ENCODE data around the gene AGAP1. TPM values are rescaled to one million over a fixed set of nuclear protein-coding genes. Genes with fewer than 3 reads are reported as not detected.

The AGAP1 gene
- total RNA-seq, 2 experiments from 2014 or later = 0.95 to 1.1 TPM

DNA sequence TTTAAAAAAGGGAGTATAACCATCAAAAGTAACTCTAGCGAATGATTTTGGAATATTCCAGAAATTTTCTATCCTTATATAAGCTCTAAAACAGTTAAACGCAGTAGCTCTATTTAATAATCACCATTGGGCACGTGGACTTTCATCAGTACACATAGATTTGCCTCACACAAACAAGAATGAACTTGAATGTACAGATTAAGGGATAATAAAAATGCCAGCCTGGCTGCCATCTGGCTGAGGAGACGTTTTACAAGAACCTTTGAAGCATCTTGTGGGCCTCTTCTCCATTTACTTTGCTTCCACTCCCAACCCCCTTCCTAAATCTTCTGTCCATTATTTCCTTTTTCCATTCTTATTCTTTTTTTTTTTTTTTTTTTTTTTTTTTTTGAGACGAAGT, 47.2 kb downstream of the AGAP1 start:
- Mint-ChIP-seq H3K4me3 (no peak overlapping the region), H3K9me3 (no peaks in the 10 kb centered on the region), H3K36me3 (ENCODE audit: low read depth) (no peaks in the 10 kb centered on the region), H3K4me1 (ENCODE audit: low read depth) (no peaks in the 10 kb centered on the region), H3K27me3 (ENCODE audit: low read depth) (peaks cover 10% of the 10 kb centered on the region), H3K27ac (no peak overlapping the region)
- intact Hi-C loops (cut with micrococcal nuclease) = no loop called here
- no peak for DNase-seq
- CTCF ChIA-PET = no interaction called here

DNA sequence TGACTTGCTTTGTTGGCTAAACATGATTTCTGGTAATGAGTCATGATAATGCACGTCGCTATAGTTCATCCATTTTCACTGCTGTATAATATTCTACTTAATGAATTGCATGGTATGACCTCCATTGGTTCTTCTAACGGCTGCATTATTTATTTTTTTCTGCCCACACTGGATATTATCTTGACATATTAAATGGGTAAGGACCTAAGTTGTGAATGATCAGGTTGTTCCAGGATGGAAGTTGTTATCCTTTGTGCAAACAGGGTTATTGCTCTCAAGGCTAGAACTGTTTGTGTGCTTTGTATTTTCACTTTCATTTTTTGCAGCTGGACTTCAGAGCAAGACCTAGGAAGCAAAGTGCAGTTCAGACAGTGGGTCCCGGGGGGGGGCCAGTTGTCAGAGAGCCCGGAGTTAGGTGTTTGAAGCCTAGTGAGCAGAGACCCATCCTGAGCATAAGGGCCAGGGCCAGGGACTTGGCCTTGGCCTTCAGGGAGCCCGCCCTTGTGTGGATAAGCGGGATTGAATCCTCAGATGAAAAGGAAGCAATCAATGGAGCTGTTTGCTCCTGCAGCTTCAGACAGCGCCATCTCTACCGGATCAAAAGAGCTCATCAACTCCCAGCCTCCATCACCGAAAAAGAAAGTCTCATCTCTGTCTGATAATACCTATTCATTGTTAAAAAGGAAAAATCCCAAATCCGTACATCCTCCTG, 48.2 kb downstream of the AGAP1 start:
- Mint-ChIP-seq H3K27me3 (ENCODE audit: low read depth) (peaks cover 4% of the 10 kb centered on the region), H3K9me3 (no peaks in the 10 kb centered on the region), H3K36me3 (ENCODE audit: low read depth) (no peaks in the 10 kb centered on the region), H3K4me3 (no peak overlapping the region), H3K4me1 (ENCODE audit: low read depth) (no peaks in the 10 kb centered on the region), H3K27ac (no peak overlapping the region)
- intact Hi-C loops (cut with micrococcal nuclease) = no loop called here
- no peak for DNase-seq
- CTCF ChIA-PET = no interaction called here

DNA sequence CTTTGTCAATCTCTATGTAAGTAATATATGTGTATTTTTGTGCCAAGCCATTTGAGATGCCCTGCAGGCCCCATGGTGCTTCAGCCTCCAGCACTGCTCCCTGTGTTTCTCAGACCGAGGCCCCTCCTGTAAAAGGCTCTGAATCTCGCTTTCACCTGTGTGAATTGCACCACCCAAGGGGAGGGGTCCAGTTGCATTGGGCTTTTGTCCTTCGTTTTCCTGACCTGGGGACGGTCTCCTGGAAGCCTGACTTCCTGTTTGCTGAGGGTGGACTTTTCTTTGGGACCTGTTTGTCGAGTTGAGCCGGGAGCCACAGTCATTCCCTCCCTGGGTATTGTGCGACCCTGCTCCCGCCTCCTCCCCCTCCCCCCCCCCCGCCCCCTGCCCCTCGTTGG, 48.9 kb downstream of the AGAP1 start:
- CTCF ChIA-PET = no interaction called here
- DNase-seq = no peak
- Mint-ChIP-seq H3K4me3 (no peak overlapping the region), H3K9me3 (no peaks in the 10 kb centered on the region), H3K36me3 (ENCODE audit: low read depth) (no peaks in the 10 kb centered on the region), H3K4me1 (ENCODE audit: low read depth) (no peaks in the 10 kb centered on the region), H3K27me3 (ENCODE audit: low read depth) (peaks cover 4% of the 10 kb centered on the region), H3K27ac (no peak overlapping the region)
- intact Hi-C loops (cut with micrococcal nuclease) = no loop called here

DNA sequence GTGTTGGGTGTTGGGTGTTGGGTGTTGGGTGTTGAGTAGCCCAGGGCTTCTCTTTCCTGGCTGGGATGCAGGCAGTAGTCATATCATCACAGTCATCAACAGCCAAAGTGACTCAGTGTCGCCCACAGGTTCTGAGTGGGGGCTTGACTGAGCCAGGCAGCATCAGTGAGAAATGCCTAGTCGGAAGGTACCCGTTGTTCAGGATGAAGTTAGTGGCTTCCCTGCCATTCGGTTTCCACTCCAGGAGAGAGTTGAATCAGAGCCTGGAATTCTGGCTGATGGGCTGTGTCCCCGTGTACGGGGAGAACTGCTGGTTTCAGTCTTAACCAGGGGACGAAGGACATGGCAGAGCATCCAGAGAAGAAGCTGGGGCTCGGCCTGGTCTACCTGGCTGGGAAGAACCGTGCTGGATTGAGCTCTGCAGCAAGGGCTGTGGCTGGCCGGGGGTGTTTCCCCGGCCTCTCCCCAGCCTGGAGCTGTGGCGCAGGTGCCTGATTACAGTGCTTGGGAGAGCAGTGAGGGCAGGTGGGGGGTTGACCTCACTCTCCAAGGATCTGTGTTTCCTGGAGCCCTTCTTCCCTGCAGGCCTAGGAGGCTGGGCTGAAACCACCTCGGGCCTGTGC, 49.4 kb downstream of the AGAP1 start:
- Mint-ChIP-seq H3K27ac (no peak overlapping the region), H3K36me3 (ENCODE audit: low read depth) (no peaks in the 10 kb centered on the region), H3K4me1 (ENCODE audit: low read depth) (no peaks in the 10 kb centered on the region), H3K27me3 (ENCODE audit: low read depth) (peaks cover 4% of the 10 kb centered on the region), H3K4me3 (no peak overlapping the region), H3K9me3 (no peaks in the 10 kb centered on the region)
- DNase-seq = no peak
- CTCF ChIA-PET = no interaction called here
- intact Hi-C loops (cut with micrococcal nuclease) = no loop called here

DNA sequence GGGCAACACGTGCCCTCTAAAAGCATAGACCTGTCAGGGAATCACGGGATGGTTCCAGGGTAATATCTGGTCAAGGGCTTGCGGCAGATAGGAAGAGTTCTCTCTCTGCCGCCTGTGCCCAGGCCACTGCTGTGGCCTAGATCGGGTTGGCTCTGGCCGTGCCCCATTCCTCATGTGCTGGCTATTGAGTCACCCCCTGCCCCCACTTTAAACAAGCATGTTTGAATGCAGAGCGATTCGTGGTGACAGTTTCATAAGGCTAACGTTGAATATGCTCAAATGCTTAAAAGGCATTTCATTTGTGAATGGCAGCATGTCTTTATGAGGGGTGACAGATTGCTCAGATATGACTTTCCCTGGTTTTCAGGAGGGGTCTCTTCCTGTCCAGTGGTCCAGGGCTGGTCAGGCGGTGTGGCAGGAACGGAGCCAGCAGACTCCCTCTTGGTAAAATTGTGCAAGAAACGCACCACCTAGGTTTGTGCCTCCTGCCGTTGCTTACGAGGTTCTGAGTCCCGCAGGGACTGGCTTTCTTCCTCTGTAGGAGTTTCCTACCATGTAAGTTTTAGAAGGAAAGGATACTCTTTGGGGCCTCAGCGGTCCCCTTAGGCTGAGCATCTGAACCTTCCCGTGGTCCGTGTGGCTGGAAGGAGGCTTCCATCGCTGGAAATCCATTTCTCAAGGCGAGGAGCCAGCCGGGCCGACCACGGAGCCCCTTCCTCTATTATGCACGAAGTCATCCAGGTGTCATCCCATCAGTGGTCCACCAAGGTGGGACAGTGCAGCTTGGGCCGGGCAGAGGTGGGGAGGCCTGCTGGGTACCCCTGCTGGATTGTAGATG, 50.2 kb downstream of the AGAP1 start:
- intact Hi-C loops (cut with micrococcal nuclease) = no loop called here

DNA sequence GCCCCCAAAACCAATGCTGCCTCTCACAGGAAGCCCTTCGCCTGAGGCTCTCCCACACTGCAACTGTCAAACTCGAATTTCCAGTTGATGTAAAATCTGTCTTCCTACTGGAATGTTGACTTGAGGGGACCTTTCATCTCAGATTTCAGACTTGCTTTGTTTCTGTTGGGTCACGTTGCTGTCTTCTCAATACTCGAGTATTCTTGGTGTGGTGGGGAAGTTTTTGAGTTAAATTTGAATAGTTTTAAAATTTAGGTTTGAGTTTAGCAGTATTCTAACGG, 50.8 kb downstream of the AGAP1 start:
- H3K4me3 Mint-ChIP-seq = no peak overlapping the region
- no peak overlapping the region for H3K27ac Mint-ChIP-seq
- no peaks in the 10 kb centered on the region for H3K4me1 Mint-ChIP-seq (ENCODE audit: low read depth)
- intact Hi-C loops (cut with micrococcal nuclease) = no loop called here
- CTCF ChIA-PET = no interaction called here
- no peaks in the 10 kb centered on the region for H3K9me3 Mint-ChIP-seq
- H3K27me3 Mint-ChIP-seq (ENCODE audit: low read depth) = peaks cover under 1% of the 10 kb centered on the region
- no peaks in the 10 kb centered on the region for H3K36me3 Mint-ChIP-seq (ENCODE audit: low read depth)
- DNase-seq = no peak

More for the DNA sequence above, 50.2 kb downstream of the AGAP1 start:
- H3K9me3 Mint-ChIP-seq = no peaks in the 10 kb centered on the region
- DNase-seq = no peak
- H3K27me3 Mint-ChIP-seq (ENCODE audit: low read depth) = peaks cover 4% of the 10 kb centered on the region
- no peak overlapping the region for H3K27ac Mint-ChIP-seq
- CTCF ChIA-PET = no interaction called here
- no peaks in the 10 kb centered on the region for H3K4me1 Mint-ChIP-seq (ENCODE audit: low read depth)
- no peaks in the 10 kb centered on the region for H3K36me3 Mint-ChIP-seq (ENCODE audit: low read depth)
- no peak overlapping the region for H3K4me3 Mint-ChIP-seq

DNA sequence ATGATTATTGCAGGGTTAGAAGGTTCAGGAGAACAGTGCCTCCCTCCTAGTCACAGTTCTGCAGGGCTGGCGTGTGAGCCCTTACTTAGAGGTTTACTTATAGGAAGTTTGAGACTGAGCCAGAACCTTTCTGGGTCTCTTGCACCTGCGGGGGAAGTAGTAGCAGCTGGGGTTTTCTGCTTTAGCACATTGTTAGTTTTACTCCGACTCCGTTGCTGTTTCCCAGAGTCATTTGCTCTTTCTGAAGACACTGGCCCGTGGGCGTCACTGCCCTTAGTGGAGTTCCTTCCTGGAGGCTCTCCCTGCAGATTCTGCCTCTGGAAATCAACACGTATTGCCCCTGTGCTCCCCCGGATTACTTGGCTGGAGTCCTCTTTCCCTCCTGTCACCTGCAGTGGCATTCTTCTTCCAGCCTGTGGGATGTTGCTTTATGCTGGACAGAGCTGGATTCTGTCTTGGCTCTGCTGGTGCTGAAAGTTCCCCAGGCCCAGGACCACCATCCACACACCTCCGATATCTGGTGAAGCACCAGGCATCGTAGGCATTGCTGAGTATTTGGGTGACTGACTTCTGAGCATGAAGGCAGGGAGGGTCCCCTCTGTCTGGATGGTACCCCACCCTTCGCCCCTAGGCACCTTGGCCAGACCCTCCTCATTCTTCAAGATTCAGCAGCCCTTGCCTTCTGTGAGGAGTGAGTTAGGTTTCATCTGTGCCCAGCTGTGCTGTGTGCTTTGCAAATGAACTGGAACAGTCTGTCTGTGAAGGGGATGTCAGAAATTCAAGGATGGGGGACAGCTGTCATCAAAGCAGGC, 51.7 kb downstream of the AGAP1 start:
- intact Hi-C loops (cut with micrococcal nuclease) = no loop called here
- H3K9me3 Mint-ChIP-seq = no peaks in the 10 kb centered on the region
- CTCF ChIA-PET = no interaction called here
- H3K27ac Mint-ChIP-seq = no peak overlapping the region
- no peaks in the 10 kb centered on the region for H3K4me1 Mint-ChIP-seq (ENCODE audit: low read depth)
- DNase-seq = no peak
- H3K27me3 Mint-ChIP-seq (ENCODE audit: low read depth) = no peaks in the 10 kb centered on the region
- H3K4me3 Mint-ChIP-seq = no peak overlapping the region
- H3K36me3 Mint-ChIP-seq (ENCODE audit: low read depth) = no peaks in the 10 kb centered on the region

DNA sequence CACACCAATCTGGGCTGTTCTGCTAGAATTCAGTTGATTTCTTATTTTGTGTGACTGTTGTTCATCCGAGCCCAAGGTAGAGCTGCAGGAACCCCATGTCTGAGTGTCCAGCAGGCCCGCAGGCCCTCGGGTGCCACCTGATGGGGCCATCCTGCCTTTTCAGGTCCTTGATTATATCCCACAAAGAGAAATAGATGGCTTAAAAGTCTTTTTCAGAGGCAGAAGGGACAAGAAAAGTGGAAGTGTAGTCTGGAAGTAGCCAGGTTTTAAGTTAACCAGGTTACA, 52.2 kb downstream of the AGAP1 start:
- CTCF ChIA-PET = no interaction called here
- H3K36me3 Mint-ChIP-seq (ENCODE audit: low read depth) = no peaks in the 10 kb centered on the region
- H3K27ac Mint-ChIP-seq = no peak overlapping the region
- intact Hi-C loops (cut with micrococcal nuclease) = no loop called here
- H3K4me3 Mint-ChIP-seq = no peak overlapping the region
- H3K9me3 Mint-ChIP-seq = no peaks in the 10 kb centered on the region
- no peak for DNase-seq
- H3K4me1 Mint-ChIP-seq (ENCODE audit: low read depth) = no peaks in the 10 kb centered on the region
- H3K27me3 Mint-ChIP-seq (ENCODE audit: low read depth) = peaks cover 3% of the 10 kb centered on the region

DNA sequence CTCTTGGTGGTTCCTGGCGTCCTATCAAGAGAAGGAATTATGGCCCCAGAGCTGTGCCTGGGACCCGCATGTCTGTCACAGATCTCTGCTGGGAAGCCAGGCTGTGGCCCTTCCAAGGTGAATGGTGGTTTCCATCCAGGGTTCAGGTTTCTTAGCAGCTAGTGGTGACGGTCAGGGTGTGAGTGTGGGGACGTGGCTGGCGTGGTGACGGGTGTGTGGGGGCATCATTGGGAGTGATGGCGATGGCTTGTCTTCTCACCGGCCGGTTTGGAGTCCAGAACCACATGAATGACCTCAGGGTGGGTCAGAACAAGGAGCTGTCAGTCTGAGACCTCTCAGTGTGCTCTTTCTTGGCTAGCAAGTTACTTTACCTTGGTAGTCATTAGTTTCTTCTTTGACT, 52.6 kb downstream of the AGAP1 start:
- CTCF ChIA-PET = no interaction called here
- H3K27ac Mint-ChIP-seq = no peak overlapping the region
- no peaks in the 10 kb centered on the region for H3K4me1 Mint-ChIP-seq (ENCODE audit: low read depth)
- no peaks in the 10 kb centered on the region for H3K36me3 Mint-ChIP-seq (ENCODE audit: low read depth)
- peaks cover 5% of the 10 kb centered on the region for H3K27me3 Mint-ChIP-seq (ENCODE audit: low read depth)
- DNase-seq = no peak
- no peak overlapping the region for H3K4me3 Mint-ChIP-seq
- no peaks in the 10 kb centered on the region for H3K9me3 Mint-ChIP-seq
- intact Hi-C loops (cut with micrococcal nuclease) = no loop called here

DNA sequence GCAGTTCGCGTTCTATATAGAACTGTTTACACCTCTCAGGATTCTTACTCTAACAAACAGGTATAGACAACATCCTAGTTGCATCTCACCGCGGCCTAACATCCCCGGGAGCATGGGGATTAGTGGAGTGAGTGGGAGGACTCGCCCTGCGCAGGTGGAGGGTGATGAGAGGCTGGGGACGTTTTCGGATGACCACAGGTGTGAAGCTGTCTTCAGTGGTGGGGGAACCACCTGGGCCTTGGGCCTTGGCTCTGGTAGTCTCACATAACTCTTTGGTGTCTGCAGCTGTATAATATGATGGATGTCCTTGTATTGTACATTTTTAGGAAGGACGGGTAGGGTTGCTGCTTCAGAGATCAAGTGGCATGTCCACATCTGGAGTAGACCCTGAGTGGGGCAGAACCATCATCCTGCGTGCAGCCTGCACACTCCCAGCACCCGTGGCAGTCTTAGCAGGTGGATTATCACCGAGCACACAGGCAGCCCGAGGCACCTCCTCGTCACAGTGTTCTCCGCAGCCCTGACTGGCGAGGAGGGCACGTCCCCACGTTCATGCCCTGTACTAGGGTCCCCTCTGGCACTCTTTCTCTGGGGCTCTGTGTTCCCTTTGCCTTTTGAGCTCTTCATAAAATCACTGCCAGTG, 56.0 kb downstream of the AGAP1 start:
- H3K4me1 Mint-ChIP-seq (ENCODE audit: low read depth) = no peaks in the 10 kb centered on the region
- H3K27me3 Mint-ChIP-seq (ENCODE audit: low read depth) = peaks cover 23% of the 10 kb centered on the region
- no peak for DNase-seq
- H3K36me3 Mint-ChIP-seq (ENCODE audit: low read depth) = no peaks in the 10 kb centered on the region
- no peaks in the 10 kb centered on the region for H3K9me3 Mint-ChIP-seq
- intact Hi-C loops (cut with micrococcal nuclease) = no loop called here
- H3K4me3 Mint-ChIP-seq = no peak overlapping the region
- CTCF ChIA-PET = no interaction called here
- H3K27ac Mint-ChIP-seq = no peak overlapping the region

DNA sequence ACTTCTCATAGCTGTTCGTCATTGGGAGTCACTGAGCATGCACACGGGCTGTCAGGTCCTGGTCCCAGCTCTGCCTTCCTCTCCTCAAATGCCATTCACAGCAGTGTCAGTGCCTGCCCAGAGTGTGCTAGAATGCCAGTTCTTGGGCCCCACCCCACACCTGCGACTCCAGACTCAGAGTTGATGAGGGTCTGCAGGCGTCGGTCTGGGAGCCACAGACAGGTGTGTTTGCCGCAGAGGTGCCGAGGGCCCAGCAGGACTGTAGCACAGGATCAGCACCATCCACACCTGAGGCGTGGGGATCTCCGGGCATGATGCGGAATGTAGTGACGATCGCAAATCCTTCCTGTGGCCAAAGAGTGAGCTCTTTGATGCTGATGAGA, 56.5 kb downstream of the AGAP1 start:
- Mint-ChIP-seq H3K36me3 (ENCODE audit: low read depth) (no peaks in the 10 kb centered on the region), H3K27ac (no peak overlapping the region), H3K4me3 (no peak overlapping the region), H3K27me3 (ENCODE audit: low read depth) (peaks cover 27% of the 10 kb centered on the region), H3K9me3 (no peaks in the 10 kb centered on the region), H3K4me1 (ENCODE audit: low read depth) (no peaks in the 10 kb centered on the region)
- intact Hi-C loops (cut with micrococcal nuclease) = no loop called here
- CTCF ChIA-PET = no interaction called here
- DNase-seq = no peak

DNA sequence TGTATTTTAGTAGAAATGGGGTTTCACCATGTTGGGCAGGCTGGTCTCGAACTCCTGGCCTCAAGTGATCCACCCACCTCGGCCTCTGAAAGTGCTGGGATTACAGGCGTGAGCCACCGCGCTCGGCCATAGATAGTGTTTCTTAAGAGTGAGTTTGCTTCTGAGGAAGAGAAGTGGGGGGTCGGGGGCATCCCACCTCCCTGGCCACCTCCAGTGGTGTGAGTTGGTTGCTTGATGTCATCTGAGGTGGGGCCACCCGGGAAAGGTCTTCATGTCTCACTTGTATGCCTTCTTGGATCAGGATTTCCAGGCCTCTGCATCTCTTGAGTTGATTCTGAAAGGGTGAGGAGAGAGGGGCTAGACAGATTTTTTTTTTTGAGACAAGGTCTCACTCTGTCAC, 57.1 kb downstream of the AGAP1 start:
- Mint-ChIP-seq H3K9me3 (no peaks in the 10 kb centered on the region), H3K4me3 (no peak overlapping the region), H3K27ac (no peak overlapping the region), H3K36me3 (ENCODE audit: low read depth) (no peaks in the 10 kb centered on the region), H3K4me1 (ENCODE audit: low read depth) (no peaks in the 10 kb centered on the region), H3K27me3 (ENCODE audit: low read depth) (peaks cover 27% of the 10 kb centered on the region)
- CTCF ChIA-PET = no interaction called here
- DNase-seq = no peak
- intact Hi-C loops (cut with micrococcal nuclease) = no loop called here

Data from activated naive CD4-positive, alpha-beta T cell treated with anti-CD3 and anti-CD28 coated beads for 36 hours (primary cell).